Measurements from ENCODE around the gene TBL2. TPM values are rescaled to one million over a fixed set of nuclear protein-coding genes. Genes with fewer than 3 reads are reported as not detected.

The TBL2 gene
- total RNA-seq, 4 donors from 2014 or later, result 14.4 to 32.9 (median 22.0) TPM

- TF ChIP-seq POLR2A (IDR thresholded peaks at IDR 0.05) (no peak), CTCF (IDR thresholded peaks at IDR 0.05 in 4 of 5, conservative IDR thresholded peaks at IDR 0.05 in 1 of 5) (peak; percentile 92 to 97 (median 93))
- intact Hi-C loops (cut with DNase I; ENCODE audit: low total_unique reads), result loop anchor here (1.0 kb wide), 2 partner anchors 60 to 118 kb away; partner anchors contain the start of gene VPS37D
Measured at GRCh38 chr7:73606801-73607691, 28.7 kb upstream of the TBL2 start.

GRCh38 chr7:73605601-73606220 lies 27.3 kb upstream of the TBL2 start:
- ATAC-seq (no peak), DNase-seq (no peak)
- intact Hi-C loops (cut with DNase I; ENCODE audit: low total_unique reads), result no loop called here
- Histone ChIP-seq H3K4me1 (peaks cover 2 to 7% of the 10 kb centered on the region in 2 donors), H3K27ac (no peak overlapping the region), H3K4me3 (no peak overlapping the region), H3K27me3 (no peaks in the 10 kb centered on the region), H3K9me3 (no peaks in the 10 kb centered on the region), H3K36me3 (no peaks in the 10 kb centered on the region)
- no peak for TF ChIP-seq CTCF (IDR thresholded peaks at IDR 0.05 in 4 of 5, conservative IDR thresholded peaks at IDR 0.05 in 1 of 5)
- TF ChIP-seq POLR2A (IDR thresholded peaks at IDR 0.05), result no peak
- in situ Hi-C loops (cut with MboI; ENCODE audit: low sequenced_read_pairs in 4 of 4), result loop anchor here (5.0 to 25.0 kb wide), 6 partner anchors 57 to 257 kb away; partner anchors contain the start of genes VPS37D (in 2 of the 4) and TMEM270 (in 1 of the 4)

More at GRCh38 chr7:73606801-73607691, 28.7 kb upstream of the TBL2 start:
- DNase-seq (no peak), ATAC-seq (peak in 1 of 2 donors; percentile 27)
- Histone ChIP-seq H3K9me3 (no peaks in the 10 kb centered on the region), H3K4me1 (peaks cover 15 to 19% of the 10 kb centered on the region in 2 donors), H3K27me3 (no peaks in the 10 kb centered on the region), H3K27ac (no peak overlapping the region), H3K4me3 (no peak overlapping the region), H3K36me3 (no peaks in the 10 kb centered on the region)
- in situ Hi-C loops (cut with MboI; ENCODE audit: low sequenced_read_pairs in 4 of 4), result loop anchor here (5.0 to 25.0 kb wide), 6 partner anchors 55 to 255 kb away; partner anchors contain the start of genes VPS37D (in 2 of the 4) and TMEM270 (in 1 of the 4)

- no peak for ATAC-seq
- in situ Hi-C loops (cut with MboI; ENCODE audit: low sequenced_read_pairs in 4 of 4), result loop anchor here in 3 of 4 donors (10.0 to 25.0 kb wide), 3 partner anchors 62 to 259 kb away; partner anchors contain the start of genes VPS37D (in 2 of the 3) and TMEM270 (in 1 of the 3)
- Histone ChIP-seq H3K36me3 (no peaks in the 10 kb centered on the region), H3K27ac (no peak overlapping the region), H3K4me1 (no peaks in the 10 kb centered on the region), H3K27me3 (no peaks in the 10 kb centered on the region), H3K9me3 (no peaks in the 10 kb centered on the region), H3K4me3 (no peak overlapping the region)
- TF ChIP-seq POLR2A (IDR thresholded peaks at IDR 0.05) (no peak), CTCF (IDR thresholded peaks at IDR 0.05 in 4 of 5, conservative IDR thresholded peaks at IDR 0.05 in 1 of 5) (no peak)
- no peak for DNase-seq
- intact Hi-C loops (cut with DNase I; ENCODE audit: low total_unique reads), result no loop called here
Measured at GRCh38 chr7:73602721-73603651, 24.6 kb upstream of the TBL2 start.

- in situ Hi-C loops (cut with MboI; ENCODE audit: low sequenced_read_pairs in 4 of 4), result loop anchor here in 3 of 4 donors (10.0 to 25.0 kb wide), 3 partner anchors 65 to 262 kb away; partner anchors contain the start of genes VPS37D (in 2 of the 3) and TMEM270 (in 1 of the 3)
- Histone ChIP-seq H3K27me3 (no peaks in the 10 kb centered on the region), H3K4me1 (no peaks in the 10 kb centered on the region), H3K4me3 (no peak overlapping the region), H3K9me3 (no peaks in the 10 kb centered on the region), H3K27ac (no peak overlapping the region), H3K36me3 (peaks cover 0 to 4% of the 10 kb centered on the region in 2 donors)
- no peak for DNase-seq
- intact Hi-C loops (cut with DNase I; ENCODE audit: low total_unique reads), result no loop called here
- ATAC-seq, result no peak
- TF ChIP-seq CTCF (IDR thresholded peaks at IDR 0.05 in 4 of 5, conservative IDR thresholded peaks at IDR 0.05 in 1 of 5) (no peak), POLR2A (IDR thresholded peaks at IDR 0.05) (no peak)
Measured at GRCh38 chr7:73599916-73600315, 21.5 kb upstream of the TBL2 start.
